HG03066 (cell line): ENCODE data around the gene AP1G2.
"Not testable (repeated sequence)": the region's sequence is repeated elsewhere in the genome, so short reads cannot be mapped to it uniquely, and the experiment has no call there.

Experiments
- ATAC-seq: cut with Tn5 transposase; IDR thresholded peaks from one replicate; pipeline ENCODE4 v1.9.1; 2021; ENCODE audit warnings: low read depth; ENCODE audit not compliant: unreplicated experiment

AP1G2 gene, protein sequence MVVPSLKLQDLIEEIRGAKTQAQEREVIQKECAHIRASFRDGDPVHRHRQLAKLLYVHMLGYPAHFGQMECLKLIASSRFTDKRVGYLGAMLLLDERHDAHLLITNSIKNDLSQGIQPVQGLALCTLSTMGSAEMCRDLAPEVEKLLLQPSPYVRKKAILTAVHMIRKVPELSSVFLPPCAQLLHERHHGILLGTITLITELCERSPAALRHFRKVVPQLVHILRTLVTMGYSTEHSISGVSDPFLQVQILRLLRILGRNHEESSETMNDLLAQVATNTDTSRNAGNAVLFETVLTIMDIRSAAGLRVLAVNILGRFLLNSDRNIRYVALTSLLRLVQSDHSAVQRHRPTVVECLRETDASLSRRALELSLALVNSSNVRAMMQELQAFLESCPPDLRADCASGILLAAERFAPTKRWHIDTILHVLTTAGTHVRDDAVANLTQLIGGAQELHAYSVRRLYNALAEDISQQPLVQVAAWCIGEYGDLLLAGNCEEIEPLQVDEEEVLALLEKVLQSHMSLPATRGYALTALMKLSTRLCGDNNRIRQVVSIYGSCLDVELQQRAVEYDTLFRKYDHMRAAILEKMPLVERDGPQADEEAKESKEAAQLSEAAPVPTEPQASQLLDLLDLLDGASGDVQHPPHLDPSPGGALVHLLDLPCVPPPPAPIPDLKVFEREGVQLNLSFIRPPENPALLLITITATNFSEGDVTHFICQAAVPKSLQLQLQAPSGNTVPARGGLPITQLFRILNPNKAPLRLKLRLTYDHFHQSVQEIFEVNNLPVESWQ

DNA sequence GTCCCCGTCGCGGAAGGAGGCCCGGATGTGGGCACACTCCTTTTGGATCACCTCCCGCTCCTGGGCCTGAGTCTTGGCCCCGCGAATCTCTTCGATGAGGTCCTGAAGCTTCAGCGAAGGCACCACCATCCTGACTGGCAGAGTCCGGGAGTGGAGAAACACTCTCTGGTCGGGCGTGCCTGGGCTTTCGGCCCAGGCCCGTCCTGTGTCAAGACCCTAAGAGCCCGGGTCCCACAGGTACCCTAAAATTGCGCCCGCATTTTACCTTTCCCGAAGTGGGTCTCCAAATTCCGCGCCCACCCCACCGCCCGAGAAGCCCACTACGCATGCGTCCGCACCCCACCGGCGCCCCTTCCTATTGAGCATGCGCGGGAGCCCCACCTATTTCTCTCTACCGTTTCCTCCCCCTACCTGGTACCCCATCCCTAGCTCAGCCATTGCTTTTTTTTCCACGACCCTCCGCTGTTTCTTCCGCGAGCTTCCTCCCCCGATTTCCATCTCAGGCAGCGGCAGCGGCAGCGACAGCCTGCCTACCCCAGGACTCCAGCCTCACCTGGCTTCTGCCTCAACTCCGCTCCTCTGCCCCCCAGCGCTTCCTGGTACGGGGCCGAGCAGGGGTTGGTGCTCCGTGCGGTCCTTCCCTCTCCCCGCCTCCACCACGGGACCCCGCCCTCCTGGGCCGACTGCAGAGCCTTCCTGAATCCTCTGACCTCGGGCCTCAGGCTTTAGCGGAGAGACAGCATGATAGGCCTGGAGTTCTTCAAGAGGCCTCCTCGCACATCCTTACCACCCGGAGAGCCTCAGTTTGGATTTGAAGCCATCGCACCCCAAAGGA, at the start of gene AP1G2:
TSS of gene AP1G2 (minus strand) at position 606 of the 835 bp plus-strand sequence. CDS start at position 129, 477 bp downstream.
- peak; percentile 90 for ATAC-seq

DNA sequence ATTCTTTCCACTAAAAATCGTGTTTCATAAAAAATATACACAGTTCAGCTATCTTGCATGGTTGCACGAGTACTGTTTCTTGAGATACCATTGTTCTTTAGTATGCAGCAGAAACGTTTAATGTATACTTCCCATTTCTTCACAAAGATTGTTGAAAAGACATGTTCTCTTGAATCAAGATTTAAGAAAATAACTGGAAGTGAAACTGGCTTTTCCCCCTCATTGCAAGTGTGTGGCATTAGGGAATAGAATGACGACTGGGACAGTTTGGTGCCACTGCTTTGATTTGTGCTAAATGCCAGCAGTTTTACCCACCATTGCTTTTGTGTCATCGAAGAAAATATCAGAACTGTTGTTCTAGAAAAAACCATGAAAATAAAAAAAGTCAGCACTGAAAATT, 48.3 kb upstream of the AP1G2 start:
- no peak for ATAC-seq

DNA sequence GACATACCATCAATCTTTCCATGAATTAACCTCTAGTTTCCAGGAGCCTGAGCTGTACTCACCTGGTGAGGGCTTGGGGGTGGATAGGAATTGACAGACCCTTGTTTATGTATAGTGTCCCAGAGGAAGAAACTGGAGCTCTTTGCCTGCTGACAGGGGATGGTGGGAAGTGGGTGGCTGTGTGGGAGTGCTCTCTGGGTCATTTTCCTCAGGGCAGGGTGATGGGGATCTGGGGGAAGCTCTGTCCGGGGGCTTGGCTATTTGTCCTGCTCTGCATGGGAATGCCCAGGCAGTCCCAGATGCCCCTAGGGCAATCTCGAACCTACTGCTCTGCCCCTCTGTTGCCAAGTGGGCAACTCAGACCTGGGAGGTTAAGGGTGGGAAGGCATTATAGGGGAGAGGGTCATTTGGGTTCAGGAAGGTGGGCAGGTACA, 46.8 kb upstream of the AP1G2 start:
- ATAC-seq: no peak

- ATAC-seq: no peak
These were observed 45.9 kb upstream of the AP1G2 start for GRCh38 chr14:23613242-23614070.

- ATAC-seq: no peak
These were observed 45.2 kb upstream of the AP1G2 start for GRCh38 chr14:23612802-23613201.

GRCh38 chr14:23612354-23612732, 44.8 kb upstream of the AP1G2 start:
- no peak for ATAC-seq

DNA sequence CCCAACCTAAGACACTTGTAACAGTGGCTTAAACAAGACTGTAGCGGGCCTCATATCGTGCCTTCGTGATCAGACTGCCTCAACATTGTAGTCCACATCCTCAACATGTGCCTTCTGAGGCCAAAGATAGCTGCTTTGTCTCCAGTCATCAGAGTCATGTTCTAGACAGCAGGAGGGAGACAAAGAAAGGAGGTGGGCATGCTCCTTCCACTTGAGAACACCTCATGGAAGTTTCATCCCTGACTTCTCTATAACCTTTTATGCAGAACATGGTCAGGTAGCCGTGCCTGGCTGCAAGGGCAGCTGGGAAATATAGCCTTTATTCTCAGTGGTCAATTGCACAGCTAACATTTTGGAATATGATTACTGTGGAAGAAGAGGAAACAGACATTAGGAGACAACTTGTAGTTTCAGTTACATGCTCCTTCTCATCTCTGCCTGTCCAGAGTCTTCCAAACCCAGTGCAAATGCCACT, 43.3 kb upstream of the AP1G2 start:
- no peak for ATAC-seq

- no peak for ATAC-seq
These were observed 42.7 kb upstream of the AP1G2 start for GRCh38 chr14:23610090-23610814.

GRCh38 chr14:23609411-23610089, 42.0 kb upstream of the AP1G2 start:
- ATAC-seq: not testable (repeated sequence)

DNA sequence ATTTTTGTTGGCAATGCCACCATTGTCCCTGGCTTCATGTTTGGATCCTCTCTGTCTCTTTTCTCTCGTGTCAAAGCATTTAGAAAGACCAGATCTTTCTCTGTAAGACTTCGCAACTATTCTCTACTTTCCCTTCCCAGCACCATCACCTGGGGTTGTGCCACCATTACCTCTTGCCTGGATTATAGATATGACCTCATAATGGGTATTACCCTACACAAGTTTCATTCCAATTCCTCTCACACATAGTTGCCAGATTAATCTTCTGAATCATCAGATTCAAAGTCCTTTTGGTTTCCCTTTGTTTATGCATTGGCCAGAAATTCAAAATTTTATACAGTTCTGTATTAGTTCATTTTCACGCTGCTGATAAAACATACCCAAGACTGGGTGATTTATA, 41.4 kb upstream of the AP1G2 start:
- ATAC-seq: no peak

DNA sequence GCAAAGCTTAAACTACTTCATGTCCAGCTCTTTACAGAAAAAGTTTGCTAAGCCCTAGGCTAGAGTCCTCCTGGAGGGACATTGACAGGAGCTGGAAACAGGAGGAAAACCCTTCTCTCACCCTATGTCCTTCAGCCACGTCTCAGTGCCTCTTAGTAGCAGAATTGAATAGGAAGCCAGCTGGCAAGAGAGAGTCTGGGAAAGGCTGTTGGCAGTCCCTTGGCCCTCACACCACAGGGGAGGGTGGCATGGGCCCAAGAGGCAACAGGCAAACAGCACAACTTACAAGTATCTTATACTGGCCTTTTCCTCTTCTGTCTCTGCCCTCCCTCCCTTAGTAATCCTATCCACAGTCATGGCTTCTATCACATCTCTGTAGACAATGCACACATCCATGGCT, 40.9 kb upstream of the AP1G2 start:
- ATAC-seq: no peak

GRCh38 chr14:23605931-23606585, 38.5 kb upstream of the AP1G2 start:
- peak; percentile 65 for ATAC-seq

DNA sequence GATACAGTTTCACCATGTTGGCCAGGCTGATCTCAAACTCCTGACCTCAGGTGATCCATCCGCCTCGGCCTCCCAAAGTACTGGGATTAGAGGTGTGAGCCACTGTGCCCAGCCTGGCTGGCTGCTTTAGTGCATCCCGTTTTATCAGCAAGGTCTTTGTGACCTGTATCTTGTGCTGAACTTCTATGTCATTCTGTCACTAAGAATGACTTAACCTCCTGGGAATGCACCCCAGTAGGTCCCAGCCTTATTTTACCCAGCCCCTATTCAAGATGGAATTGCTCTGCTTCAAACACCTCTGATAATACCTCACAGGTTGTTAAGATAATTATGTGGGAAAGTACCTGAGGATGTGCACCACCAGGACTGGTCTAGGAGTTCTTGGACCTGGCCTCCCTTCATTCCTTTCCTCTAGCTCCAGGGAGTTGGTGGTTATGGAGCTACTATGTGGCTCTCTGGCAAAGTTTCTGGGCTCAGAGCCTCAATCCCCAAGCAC, 37.1 kb upstream of the AP1G2 start:
- ATAC-seq: no peak

DNA sequence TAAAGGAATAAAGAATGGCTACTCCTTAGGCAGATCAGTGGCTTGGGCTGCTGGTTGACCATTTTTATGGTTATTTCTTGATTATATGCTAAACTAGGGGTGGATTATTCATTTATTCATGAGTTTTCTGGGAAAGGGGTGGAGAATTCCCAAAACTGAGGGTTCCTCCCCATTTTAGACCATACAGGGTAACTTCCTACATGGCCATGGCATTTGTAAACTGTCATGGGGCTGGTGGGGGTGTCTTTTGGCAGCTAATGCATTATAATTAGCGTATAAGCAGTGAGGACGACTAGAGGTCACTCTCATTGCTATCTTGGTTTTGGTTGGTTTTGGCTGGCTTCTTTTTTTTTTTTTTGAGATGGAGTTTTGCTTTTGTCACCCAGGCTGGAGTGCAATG, 36.6 kb upstream of the AP1G2 start:
- no peak for ATAC-seq

DNA sequence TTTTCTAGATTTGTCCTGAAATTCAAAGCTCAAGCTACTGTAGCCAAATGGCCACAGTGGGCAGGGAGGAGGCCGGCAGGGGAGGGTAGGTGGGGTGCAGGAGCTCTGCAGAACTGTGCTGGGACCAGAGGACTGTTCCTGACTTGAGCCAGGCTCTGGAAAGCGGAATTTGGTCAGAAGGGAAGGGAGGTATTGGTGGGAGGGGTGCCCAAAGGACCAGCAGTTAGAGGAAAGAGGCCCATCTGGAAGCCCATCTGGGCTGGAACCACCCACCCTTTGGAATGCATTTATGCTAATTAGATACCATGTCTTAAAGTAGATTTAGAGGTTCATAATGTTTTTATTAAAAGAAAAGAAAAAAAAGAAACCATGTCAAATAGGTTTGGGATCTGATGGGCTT, 35.5 kb upstream of the AP1G2 start:
- ATAC-seq: no peak

DNA sequence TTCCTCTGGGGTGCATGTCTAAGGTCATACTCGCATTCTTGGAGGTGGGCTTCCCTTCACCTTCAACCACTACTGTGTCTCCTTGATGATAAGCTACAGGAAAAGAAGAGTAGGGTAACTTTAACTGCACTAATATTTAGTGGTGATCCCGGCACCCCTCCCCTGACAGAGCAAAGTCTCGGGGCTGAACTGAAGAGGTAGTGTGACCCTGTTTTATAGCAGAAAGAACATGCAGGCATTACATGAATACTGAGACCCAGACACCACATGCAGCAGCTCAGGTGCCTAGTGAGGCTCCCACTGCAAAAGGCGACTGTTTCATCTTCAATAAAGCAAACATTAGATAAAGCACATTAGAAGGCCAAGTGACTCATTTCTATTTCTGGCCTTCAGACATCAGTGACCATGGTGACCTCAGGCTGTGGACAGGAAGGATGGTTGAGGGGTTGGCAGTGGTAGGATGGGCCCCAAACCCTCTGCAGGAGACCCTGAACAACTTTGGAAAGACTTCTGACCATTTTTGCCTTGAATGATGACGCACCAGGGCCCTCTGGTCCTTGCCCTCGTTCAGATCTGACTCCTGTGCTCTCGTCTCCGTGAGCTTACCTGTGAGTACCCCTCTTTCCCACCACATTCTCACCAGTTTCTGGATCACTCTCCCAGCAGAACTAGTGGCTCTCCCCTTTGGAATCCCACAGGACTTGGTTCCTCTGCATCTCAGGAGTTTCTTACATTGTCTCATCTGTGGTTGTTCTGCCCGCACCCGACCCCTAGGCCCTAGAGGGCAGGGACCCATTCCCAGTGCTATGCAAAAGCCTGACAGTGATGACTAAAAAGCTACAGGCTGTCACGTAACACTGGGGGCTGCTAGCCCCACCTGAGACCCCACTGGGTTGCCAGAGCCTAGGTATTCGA, 34.8 kb upstream of the AP1G2 start:
- ATAC-seq: no peak

GRCh38 chr14:23601845-23602180, 34.2 kb upstream of the AP1G2 start:
- no peak for ATAC-seq
